Mesendoderm (in vitro differentiated cells): ENCODE results near the gene TCEAL1.

Experiments used
- DNase-seq: peaks from one replicate; pipeline ENCODE4 v3.0.0; 2013
- H2AK5ac ChIP-seq: 2 replicates; pipeline ENCODE4 v1.6.1; 2013; ENCODE audit warnings: low read length, inconsistent platforms
- H2BK120ac ChIP-seq: 2 replicates; pipeline ENCODE4 v1.6.1; 2013; ENCODE audit warnings: low read depth, mild to moderate bottlenecking, low read length, moderate library complexity, mixed read lengths
- H2BK15ac ChIP-seq: replicated peaks from 2 replicates; pipeline ENCODE4 v1.6.1; 2013; ENCODE audit warnings: low read depth, mild to moderate bottlenecking, moderate library complexity
- H2BK5ac ChIP-seq: 2 replicates; pipeline ENCODE4 v1.6.1; 2013; ENCODE audit warnings: low read length, inconsistent platforms
- H3K18ac ChIP-seq: 2 replicates; pipeline ENCODE4 v1.6.1; 2013; ENCODE audit warnings: mild to moderate bottlenecking, low read length, mixed read lengths
- H3K23ac ChIP-seq: one replicate; pipeline ENCODE4 v1.6.1; 2013; ENCODE audit warnings: low read length
- H3K27ac ChIP-seq: 2 replicates; pipeline ENCODE4 v1.5.1; 2013; ENCODE audit warnings: low read depth, mild to moderate bottlenecking, inconsistent platforms, low read length, moderate library complexity
- H3K27me3 ChIP-seq: 2 replicates; pipeline ENCODE4 v1.6.1; 2013; ENCODE audit warnings: low read length, control low read depth, mild to moderate bottlenecking, inconsistent platforms; ENCODE audit not compliant: insufficient read depth, poor library complexity
- H3K36me3 ChIP-seq: 2 replicates; pipeline ENCODE4 v1.6.1; 2013; ENCODE audit warnings: low read length, inconsistent platforms; ENCODE audit not compliant: control insufficient read depth, insufficient read depth
- H3K4ac ChIP-seq: one replicate; pipeline ENCODE4 v1.6.1; 2013; ENCODE audit warnings: low read depth, mild to moderate bottlenecking, low read length, moderate library complexity
- H3K4me1 ChIP-seq: 2 replicates; pipeline ENCODE4 v1.6.1; 2013; ENCODE audit warnings: low read depth, low read length, inconsistent platforms; ENCODE audit not compliant: control insufficient read depth
- H3K4me2 ChIP-seq: 2 replicates; pipeline ENCODE4 v1.6.1; 2013; ENCODE audit warnings: low read length
- H3K4me3 ChIP-seq: 2 replicates; pipeline ENCODE4 v1.5.1; 2013; ENCODE audit warnings: mild to moderate bottlenecking, low read length
- H3K56ac ChIP-seq: one replicate; pipeline ENCODE4 v1.6.1; 2013; ENCODE audit warnings: low read length
- H3K79me1 ChIP-seq: 2 replicates; pipeline ENCODE4 v1.6.1; 2013; ENCODE audit warnings: low read length, inconsistent platforms
- H3K79me2 ChIP-seq: 2 replicates; pipeline ENCODE4 v1.6.1; 2013; ENCODE audit warnings: mild to moderate bottlenecking, low read length; ENCODE audit not compliant: control insufficient read depth, insufficient read depth
- H3K9ac ChIP-seq: 2 replicates; pipeline ENCODE4 v1.6.1; 2013; ENCODE audit warnings: low read length, inconsistent platforms
- H4K5ac ChIP-seq: one replicate; pipeline ENCODE4 v1.6.1; 2013; ENCODE audit warnings: low read length
- H4K8ac ChIP-seq: one replicate; pipeline ENCODE4 v1.6.1; 2013; ENCODE audit warnings: low read depth, mild to moderate bottlenecking, control low read depth, low read length, moderate library complexity
- WGBS: extraction: QIAGEN DNeasy Blood & Tissue Kit; methylation state at CpG from one replicate; pipeline ENCODE4 v1.1.7; 2013; ENCODE audit warnings: low lambda C conversion rate, missing lambda C conversion rate; ENCODE audit not compliant: insufficient coverage; ENCODE audit errors: extremely low coverage; 5-methylcytosine and 5-hydroxymethylcytosine counted together

Gene TCEAL1

GRCh38 chrX:103629318-103630170, 769 bp downstream of the TCEAL1 start:
- Histone ChIP-seq H3K4me2 (peak overlapping the region; percentile 67), H3K79me2 (no peaks in the 10 kb centered on the region), H3K27me3 (no peaks in the 10 kb centered on the region), H3K79me1 (no peaks in the 10 kb centered on the region), H3K4me1 (no peaks in the 10 kb centered on the region), H3K27ac (peak overlapping the region; percentile 89), H4K5ac (no peak overlapping the region), H2AK5ac (no peak overlapping the region), H3K23ac (no peak overlapping the region), H2BK15ac (no peak overlapping the region), H3K18ac (peak overlapping the region; percentile 68), H3K4me3 (peak overlapping the region; percentile 61), H3K36me3 (no peaks in the 10 kb centered on the region), H3K4ac (no peak overlapping the region), H2BK120ac (no peak overlapping the region), H2BK5ac (no peak overlapping the region), H4K8ac (no peak overlapping the region), H3K56ac (peak overlapping the region; percentile 89), H3K9ac (peak overlapping the region; percentile 83)
- WGBS = no CpG with 5 or more reads among the region's 49 CpGs
- peak; percentile 88 for DNase-seq

DNA sequence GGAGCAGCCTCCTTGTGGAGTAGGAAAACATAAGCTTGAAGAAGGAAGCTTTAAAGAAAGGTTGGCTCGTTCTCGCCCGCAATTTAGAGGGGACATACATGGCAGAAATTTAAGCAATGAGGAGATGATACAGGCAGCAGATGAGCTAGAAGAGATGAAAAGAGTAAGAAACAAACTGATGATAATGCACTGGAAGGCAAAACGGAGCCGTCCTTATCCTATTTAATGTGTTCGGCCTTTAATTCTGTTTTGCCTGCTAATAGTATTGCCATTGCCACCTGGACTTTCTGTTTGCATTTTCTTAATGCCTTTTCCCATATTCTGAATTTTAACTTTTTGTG, 1.4 kb downstream of the TCEAL1 start:
- Histone ChIP-seq H3K79me2 (no peaks in the 10 kb centered on the region), H3K56ac (peak overlapping the region; percentile 64), H2BK5ac (no peak overlapping the region), H4K5ac (no peak overlapping the region), H3K79me1 (no peaks in the 10 kb centered on the region), H2BK120ac (no peak overlapping the region), H3K4me3 (no peak overlapping the region), H2BK15ac (no peak overlapping the region), H3K36me3 (no peaks in the 10 kb centered on the region), H3K18ac (no peak overlapping the region), H4K8ac (no peak overlapping the region), H3K9ac (peak overlapping the region; percentile 48), H3K4me1 (no peaks in the 10 kb centered on the region), H3K27ac (no peak overlapping the region), H3K4me2 (no peak overlapping the region), H2AK5ac (no peak overlapping the region), H3K27me3 (no peaks in the 10 kb centered on the region), H3K4ac (no peak overlapping the region), H3K23ac (no peak overlapping the region)
- WGBS = no CpG with 5 or more reads among the region's 6 CpGs
- no peak for DNase-seq

DNA sequence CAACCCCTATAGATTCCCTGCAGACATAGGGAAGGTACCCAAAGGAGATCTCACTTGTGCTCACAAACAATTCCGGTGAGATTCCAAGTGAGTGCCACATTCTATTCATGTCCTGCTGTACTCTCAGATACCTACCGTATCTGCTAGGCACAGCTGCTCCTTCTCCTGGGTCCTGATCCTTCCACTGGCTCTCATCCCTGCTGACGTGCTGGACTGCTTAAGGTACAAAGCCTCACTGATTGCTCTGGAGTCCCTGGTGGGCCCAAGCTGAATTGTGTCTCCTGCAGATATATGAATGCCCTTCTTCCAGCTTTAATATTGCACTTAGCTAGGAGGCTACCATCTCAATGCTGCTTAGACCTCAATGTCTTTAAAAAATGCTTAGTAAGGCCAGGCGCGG, 2.4 kb downstream of the TCEAL1 start:
- H3K4me3 ChIP-seq = no peak overlapping the region

DNA sequence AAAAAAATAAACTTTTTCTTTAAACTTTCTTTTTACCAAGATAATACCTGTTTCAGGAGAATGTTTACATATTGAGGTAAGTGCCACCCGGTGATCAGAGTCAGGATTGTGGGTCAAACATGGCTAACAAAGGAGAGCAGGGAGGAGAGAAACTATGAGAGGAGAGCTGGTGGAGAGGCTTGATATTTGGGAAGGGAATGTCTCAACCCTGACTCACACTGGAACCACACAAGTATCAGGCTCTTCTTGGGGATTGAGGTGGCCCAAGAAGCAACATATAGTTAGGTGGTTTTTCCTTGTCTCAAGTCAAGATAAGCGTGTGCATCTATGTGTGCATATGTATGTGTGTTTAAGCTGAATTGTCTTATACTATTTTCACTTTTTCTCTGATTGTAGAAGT, 6.7 kb downstream of the TCEAL1 start:
- Histone ChIP-seq H3K36me3 (no peaks in the 10 kb centered on the region), H2BK5ac (no peak overlapping the region), H3K4ac (no peak overlapping the region), H3K18ac (no peak overlapping the region), H3K79me1 (no peaks in the 10 kb centered on the region), H3K56ac (no peak overlapping the region), H4K5ac (no peak overlapping the region), H3K4me2 (no peak overlapping the region), H3K79me2 (no peaks in the 10 kb centered on the region), H2AK5ac (no peak overlapping the region), H4K8ac (no peak overlapping the region), H3K4me1 (no peaks in the 10 kb centered on the region), H3K9ac (no peak overlapping the region), H2BK15ac (no peak overlapping the region), H3K23ac (no peak overlapping the region), H3K27me3 (no peaks in the 10 kb centered on the region), H3K4me3 (no peak overlapping the region), H3K27ac (no peak overlapping the region), H2BK120ac (no peak overlapping the region)
- no peak for DNase-seq
- WGBS = no CpG with 5 or more reads among the region's 2 CpGs

More for the DNA sequence above, 2.4 kb downstream of the TCEAL1 start:
- no peak overlapping the region for H3K56ac ChIP-seq
- no peaks in the 10 kb centered on the region for H3K79me2 ChIP-seq
- H2BK15ac ChIP-seq = no peak overlapping the region
- H3K23ac ChIP-seq = no peak overlapping the region
- no peak for DNase-seq
- H3K27me3 ChIP-seq = no peaks in the 10 kb centered on the region
- no peaks in the 10 kb centered on the region for H3K4me1 ChIP-seq
- no CpG with 5 or more reads among the region's 5 CpGs for WGBS
- no peaks in the 10 kb centered on the region for H3K36me3 ChIP-seq
- no peak overlapping the region for H3K27ac ChIP-seq
- no peak overlapping the region for H3K4me2 ChIP-seq
- H2BK120ac ChIP-seq = no peak overlapping the region
- H2AK5ac ChIP-seq = no peak overlapping the region
- no peak overlapping the region for H2BK5ac ChIP-seq
- H4K5ac ChIP-seq = no peak overlapping the region
- H3K79me1 ChIP-seq = no peaks in the 10 kb centered on the region
- no peak overlapping the region for H3K18ac ChIP-seq
- no peak overlapping the region for H4K8ac ChIP-seq
- H3K4ac ChIP-seq = no peak overlapping the region
- no peak overlapping the region for H3K9ac ChIP-seq

DNA sequence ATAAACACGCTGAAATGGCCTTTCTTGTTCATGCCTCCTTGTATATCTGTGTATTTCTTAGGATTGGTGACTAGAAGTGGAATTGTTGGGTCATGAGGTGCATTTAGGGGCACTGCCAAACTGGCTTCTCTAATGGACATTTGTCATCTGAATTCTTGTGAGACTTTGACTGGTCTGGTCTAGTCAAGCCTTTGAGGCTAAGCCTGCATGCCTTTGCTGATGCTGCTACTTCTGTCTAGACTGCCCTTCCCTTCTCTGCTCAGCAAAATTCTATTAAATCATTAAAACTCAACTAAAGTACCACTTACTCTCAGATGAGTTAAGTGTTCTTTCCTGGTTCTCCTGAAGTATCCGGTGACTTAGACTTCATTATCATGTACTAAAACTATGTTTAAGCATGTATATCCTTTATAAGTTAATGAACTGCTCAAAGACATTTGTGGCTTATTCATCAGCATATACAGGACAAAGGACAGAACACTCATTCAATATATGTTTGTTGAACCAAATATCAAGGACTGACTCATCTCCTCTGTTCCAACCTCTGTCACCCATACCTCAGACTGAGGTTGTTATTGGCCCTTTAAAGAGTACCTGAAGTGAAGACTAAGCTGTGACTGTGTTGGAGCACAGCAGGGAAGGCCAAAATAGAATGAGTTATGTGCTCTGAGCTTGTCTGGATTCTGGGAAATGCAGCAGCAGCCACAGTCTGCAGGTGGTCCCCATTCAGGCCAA, 9.0 kb downstream of the TCEAL1 start:
- Histone ChIP-seq H3K56ac (no peak overlapping the region), H3K36me3 (no peaks in the 10 kb centered on the region), H4K8ac (no peak overlapping the region), H3K9ac (no peak overlapping the region), H3K79me1 (no peaks in the 10 kb centered on the region), H2AK5ac (no peak overlapping the region), H3K27me3 (no peaks in the 10 kb centered on the region), H3K4ac (no peak overlapping the region), H3K4me3 (no peak overlapping the region), H3K4me2 (no peak overlapping the region), H2BK15ac (no peak overlapping the region), H3K27ac (no peak overlapping the region), H3K23ac (no peak overlapping the region), H3K79me2 (no peaks in the 10 kb centered on the region), H3K18ac (no peak overlapping the region), H2BK5ac (no peak overlapping the region), H2BK120ac (no peak overlapping the region), H4K5ac (no peak overlapping the region), H3K4me1 (no peaks in the 10 kb centered on the region)
- WGBS = no CpG with 5 or more reads among the region's 2 CpGs
- DNase-seq = no peak
